ENCODE measurements around the gene SIRPB1.
"Not testable (repeated sequence)": the region's sequence is repeated elsewhere in the genome, so short reads cannot be mapped to it uniquely, and the experiment has no call there.

SIRPB1 gene

DNA sequence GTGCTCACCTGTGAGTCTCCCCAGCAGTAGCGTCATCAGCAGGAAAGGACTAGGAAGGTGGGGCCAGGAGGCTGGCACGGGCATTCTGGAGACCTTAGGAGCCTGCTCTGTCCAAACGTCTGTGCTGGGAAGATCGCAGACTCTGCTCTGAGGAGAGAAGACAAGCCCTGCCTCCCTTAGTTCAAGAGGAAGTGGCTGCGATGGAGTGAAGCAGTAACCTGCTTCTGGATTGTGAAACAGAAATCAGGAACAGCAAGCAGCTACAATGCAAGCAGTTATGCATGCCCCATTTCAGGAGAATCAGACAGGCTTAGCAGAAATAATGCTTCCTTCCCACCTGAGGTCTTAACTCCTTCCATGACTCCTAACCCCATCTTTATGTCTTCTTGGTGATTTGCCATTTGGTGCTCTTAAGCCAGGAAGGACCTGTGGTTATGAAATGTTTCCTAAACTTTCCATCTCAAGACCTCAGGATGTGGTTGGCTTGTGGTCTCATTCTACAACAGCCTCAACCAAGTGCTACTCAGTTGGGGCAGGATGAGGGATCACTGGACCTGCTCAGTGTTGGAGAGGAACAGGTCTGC, at the start of gene SIRPB1:
TSS of gene SIRPB1 (minus strand) at position 149 of the 584 bp plus-strand sequence. CDS start at position 84, 65 bp downstream.
- DNase-seq: no peak

DNA sequence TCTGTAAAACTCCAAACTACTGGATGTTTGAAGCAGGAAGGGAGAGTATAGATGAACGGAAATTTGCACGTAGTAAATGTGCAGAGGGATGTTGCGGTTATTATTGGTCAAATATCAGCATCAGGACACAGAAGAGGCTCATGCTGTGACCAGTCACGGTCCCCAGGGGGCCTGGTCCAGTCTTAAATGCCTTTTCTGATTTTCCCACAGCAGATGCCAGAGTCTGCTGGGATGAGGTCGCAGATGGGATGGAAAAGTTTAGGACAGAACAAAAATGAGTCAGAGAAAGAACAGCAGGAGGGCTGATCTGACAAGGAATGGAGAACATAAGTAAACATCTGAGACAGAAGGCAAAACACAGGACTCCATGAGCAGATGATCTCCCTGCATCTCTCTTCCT, 49.5 kb upstream of the SIRPB1 start:
- DNase-seq: no peak

DNA sequence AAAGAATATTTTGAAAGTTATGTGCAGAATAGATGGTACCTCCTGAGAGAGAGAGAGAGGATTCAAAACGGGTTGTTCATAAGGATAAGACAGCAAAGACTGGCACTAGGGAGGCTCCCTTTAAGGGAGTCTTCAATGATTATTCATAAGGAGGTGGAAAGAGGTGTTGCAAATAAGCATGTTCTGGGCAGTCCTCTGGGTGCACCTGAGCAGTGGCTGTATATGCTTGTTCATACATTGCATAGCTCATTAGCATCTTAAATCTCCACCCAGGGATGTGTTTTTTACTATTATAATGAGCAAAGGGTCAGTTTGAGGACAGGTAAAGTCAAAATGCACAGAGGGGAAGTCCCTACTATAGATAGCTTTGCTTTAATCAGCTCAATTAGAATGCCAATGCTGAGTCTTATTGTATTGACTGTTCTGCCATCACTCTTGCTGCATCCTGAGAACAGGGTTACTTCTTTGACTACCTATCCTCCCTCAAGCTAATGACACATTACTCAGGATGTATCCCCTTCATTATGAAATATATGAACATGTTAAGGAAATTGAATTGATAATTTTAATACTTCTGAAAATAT, 47.8 kb upstream of the SIRPB1 start:
- DNase-seq: no peak

DNA sequence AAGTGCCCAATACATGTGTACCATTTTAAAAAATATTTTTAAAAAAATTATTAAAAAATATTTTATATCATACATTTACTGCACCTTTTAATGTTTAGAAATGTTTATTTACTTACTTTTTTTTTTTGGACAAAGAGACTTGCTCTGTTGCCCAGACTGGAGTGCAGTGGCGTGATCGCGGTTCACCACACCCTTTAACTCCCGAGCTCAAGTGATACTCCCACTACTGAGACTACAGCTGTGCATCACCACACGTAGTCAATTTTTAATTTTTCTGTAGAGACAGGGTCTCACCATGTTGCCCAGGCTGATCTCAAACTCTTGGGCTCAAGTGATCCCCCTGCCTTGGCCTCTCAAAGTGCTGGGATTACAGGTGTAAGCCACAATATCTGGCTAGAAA, 47.0 kb upstream of the SIRPB1 start:
- no peak for DNase-seq

DNA sequence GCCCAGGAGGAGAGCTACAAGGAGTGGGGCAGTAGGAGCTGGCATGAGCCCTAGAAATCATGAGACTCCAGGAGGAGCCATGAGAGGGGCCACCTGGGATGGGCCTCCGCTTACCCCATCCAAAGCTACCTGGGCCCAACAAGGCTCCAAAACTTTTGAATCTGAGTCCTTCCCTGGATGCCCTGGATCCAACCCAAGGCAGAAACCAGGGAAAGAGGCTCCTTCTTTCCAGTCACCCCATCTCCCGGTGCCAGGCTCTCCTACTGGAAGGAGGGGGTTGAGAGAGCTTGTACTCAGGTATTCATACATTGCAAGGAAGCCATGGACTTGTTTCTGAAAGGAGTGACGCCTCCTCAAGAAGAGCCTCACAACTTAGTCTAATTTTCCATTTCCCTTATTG, 45.5 kb upstream of the SIRPB1 start:
- DNase-seq: no peak

DNA sequence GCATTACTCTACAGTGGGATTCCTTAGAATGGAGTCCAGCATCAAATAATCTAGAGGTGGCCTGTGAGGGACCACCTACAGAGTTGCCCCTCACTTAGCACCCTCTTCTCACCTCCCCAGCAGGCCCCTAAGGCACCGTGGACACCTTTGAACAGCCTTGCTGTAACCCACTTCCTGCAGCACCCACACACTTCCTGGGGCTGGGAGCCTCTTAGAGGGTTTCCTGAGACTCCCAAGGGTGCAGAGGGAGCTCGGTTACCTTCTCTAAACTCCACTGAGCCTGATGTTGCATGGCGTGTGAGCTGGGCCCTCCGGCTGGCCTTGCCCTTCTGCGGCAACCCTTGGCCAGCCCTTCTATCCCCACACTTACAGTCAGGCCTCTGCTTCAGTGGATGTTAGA, 45.1 kb upstream of the SIRPB1 start:
- peak; percentile 44 for DNase-seq

DNA sequence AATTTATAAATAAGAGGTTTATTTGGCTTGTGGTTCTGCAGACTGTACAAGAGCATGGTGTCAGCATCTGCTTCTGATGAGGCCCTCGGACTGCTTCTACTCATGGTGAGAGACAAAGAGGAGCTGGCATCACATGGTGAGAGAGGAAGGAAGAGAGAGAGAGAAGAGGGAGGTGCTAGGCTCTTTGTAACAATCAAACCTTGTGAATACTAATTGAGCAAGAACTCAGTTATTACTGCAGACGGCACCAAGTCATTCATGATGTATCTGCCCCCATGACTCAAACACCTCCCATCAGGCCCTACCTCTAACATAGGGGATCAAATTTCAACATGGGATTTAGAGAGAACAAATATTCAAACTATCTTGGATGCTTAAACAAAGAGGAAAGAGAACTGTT, 44.1 kb upstream of the SIRPB1 start:
- no peak for DNase-seq

DNA sequence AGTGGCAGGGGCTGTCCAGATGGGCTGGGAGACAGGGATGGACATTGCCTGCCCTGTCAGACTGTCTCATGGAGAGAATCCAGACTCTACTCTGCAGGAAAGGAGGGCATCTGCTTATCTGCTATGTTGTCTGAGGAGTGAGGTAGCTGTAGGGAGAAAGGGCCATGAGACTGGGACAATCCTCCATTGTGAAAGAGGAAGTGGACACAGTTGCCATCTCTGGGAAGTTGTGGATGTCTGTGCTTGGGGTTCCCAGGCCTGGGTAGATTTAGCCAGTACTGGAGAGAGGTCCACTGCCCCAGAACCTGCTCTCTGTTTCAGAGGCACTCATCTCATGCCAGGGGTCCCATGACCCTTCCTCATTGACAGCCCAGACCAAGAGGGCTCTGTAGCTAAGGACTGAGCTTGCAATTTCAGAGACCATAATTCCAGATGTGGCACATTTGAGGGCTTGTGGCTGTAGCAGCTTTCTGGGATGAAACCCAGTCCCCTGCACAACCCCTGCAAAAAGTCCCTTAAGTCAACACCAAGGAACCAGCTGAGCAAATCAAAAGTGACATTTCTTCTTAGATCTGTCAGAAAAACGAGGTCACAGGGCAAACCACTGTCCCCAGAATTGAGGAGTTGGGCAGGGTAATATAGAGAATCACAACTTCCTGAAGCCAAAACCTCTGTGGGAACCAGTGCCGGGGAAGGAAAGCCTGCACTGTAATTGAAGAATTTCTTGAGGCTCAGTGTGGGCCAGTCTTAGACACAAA, 41.9 kb upstream of the SIRPB1 start:
- DNase-seq: no peak

DNA sequence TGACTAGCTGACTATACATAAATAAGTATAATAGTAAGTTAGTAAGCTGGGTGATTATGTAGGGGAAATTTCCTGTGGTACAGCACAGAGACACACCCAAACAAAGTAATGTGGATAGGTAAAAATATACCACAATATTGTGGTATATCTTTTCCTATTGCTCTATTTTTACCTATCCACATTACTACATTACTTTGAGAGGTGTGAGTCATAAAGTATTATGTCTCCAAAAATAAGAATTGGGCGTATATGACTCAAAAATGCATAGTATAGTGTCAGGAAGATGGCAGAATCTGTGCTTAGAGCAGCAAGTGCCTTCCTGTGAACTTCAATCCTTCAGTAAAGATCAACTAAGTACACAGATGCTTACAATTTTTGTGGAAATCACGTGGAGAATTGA, 40.4 kb upstream of the SIRPB1 start:
- DNase-seq: no peak

DNA sequence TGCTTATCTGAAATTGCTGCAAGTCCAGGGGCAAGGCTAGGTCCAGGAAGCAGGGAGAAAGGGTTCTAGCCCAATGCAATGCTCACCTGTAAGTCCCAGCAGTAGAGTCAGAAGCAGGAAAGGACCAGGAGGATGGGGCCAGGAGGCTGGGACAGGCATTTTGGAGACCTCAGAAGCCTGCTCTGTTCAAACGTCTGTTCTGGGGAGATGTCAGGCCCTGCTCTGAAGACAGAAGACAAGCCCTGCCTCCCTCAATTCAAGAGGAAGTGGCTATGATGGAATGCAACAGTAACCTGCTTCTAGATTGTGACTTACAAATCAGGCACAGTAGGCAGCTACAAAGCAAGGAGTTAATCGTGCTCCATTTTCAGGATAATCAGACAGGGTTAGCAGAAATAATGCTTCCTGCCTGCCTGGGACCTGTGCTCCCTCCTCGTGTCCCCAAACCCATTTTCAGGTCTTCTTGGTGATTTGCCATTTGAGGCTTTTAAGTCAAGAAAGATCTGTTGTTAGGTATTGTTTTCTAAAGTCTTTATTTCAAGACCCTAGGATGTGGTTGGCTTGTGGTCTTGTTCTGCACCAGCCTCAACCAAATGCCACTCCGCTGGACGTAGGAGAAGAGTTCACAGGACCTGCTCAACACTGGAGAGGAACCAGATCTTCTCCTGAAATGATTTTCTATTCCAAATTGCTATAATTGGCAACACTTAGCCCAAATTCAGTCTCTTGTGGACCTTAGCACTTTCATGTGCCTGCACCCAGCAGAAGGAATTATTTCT, 37.9 kb upstream of the SIRPB1 start, which contains the start of gene SIRPG:
TSS of gene SIRPG (minus strand) at position 224 of the 779 bp plus-strand sequence. CDS start at position 159, 65 bp downstream.
- DNase-seq: no peak

DNA sequence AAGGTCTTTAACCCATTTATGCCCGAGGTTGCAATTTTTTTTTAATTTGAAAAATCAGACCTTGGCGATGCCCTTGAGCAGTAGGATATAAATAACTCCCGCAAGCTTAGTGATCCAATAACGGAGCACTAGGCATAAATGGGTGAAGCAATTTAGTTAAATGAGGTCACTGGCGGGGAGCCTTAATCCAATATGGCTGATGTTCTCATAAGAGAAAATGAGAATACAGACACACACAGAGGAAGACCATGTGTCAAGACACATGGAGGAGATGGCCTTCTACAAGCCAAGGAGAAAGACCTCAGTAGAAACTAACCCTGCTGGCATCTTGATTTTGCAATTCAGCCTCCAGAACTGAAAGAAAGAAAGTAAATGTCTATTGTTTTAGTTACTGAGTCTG, 37.0 kb upstream of the SIRPB1 start:
- no peak for DNase-seq

DNA sequence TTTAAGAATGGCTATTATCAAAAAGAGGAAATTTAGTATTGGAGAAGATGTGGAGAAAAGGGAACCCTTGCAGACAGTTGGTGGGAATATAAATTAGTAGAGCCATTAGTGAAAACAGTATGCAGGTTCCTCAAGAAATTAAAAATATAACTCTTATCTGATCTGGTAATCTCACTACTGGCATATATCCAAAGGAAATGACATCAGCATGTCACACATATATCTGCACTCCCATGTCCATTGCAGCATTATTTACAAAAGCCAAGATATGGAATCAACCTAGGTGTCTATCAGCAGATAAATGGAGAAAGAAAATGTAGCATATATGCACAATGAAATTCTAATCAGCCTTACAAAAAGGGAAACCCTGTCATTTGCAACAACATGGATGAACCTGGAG, 35.2 kb upstream of the SIRPB1 start:
- DNase-seq: no peak

DNA sequence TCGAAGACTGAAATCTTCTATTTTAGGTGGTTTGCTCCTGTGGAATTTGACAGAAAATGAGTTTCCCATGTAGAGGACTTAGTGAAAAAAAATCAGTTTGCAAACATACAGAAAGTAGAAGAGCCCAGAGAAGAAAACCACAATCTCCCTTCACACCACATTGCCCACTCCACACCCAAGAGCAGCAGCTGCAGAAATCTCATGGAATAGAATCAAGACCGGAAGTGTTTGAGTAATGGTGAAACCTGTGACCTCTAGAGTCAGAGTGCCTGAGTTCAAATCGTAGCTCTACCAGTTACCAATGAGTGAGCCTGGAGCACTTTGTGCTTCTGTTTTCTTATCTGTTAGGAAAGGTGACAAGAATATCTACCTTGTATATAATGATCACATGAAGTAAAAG, 33.2 kb upstream of the SIRPB1 start:
- no peak for DNase-seq

DNA sequence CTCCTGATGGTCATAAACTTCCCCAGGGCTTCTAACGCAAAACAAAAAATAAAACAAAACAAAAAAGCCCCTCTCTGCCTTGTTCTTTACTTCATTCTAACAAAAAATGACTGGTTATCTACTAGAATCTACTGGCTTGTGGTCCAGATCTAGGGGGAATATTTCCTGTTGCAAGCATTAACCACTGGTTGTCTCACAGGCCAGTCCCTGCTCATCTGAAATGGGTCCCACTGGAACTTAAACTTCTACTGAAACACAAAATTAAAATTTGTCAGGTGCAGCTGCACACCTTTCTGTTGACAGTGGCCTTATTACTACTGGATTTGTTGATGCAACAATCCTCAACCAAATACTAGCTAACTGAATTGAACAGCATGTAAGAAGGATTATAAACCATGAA, 32.3 kb upstream of the SIRPB1 start:
- no peak for DNase-seq

DNA sequence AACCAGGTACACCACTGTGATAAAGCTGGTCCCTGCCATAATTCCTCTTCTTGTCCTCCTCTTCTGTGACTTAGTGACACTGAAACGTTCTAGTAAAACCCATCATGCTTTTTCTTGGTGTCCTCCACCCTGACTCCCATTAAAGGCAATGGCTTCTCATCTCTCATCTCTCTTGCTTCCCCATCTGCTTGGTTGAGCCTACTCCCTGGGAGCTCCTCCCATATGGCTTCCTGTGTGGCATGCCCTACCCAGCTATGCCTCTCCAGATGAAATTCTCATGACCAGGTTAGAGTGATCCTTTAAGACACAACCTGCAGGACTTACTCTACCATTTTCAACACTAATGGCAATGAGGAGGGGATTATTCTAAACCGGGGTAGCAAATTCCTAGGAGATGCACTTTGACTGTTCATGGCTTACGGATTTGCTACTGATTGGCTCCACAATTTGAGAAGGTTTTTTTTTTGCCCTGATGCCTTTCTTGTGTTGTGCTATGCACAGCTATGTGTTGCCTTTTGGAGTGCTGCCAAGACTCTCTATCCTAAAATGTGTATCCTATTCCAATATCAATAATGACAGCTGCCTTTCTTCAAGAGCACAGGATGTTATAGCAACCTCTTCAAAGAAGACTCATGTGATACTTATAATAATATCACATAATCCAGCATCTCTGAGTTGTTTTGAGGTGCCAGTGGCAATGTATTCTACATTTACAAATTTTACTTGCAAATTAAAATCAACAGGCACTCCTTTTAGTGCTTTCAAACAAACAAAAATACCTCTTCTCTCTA, 31.7 kb upstream of the SIRPB1 start:
- no peak for DNase-seq

DNA sequence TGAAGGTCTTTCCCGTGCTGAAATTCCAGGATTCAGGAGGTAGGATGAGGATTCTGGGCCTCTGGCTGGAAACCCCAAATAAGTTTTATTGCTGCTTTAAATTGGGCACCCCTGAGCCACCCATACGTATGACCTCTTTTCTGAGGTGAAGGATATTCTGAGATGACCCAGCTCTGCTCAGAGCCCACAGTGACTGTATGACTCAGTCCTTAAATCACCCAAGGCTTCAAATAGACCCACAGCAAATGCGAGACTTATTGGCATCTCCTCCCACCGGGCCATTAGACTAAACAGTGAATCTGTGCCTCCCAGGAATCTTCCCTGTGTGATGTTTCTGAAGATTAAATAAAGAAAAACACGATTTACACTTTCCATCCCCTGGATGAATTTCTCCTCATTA, 28.3 kb upstream of the SIRPB1 start:
- no peak for DNase-seq

DNA sequence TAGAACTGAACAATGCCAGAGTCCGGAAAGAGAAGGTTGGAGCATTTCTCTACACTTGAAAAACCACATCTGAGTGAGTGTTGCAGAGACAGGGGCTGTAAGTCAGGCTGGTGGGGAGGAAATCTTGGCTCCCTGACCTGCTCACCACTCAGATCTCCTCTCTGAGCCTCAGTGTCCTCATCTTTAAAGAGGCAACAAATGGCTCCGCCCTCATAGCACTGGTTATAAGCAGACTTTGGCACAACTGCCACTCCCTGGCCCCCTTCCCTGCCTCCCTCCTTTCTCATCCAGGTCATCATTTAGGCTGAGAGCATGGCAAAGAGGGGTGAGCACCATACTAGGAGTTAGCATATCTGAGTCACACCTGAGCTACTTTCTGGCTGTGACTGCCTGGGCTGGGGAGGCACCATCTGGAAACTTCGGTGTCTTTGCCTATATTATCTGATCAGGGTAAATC, 27.2 kb upstream of the SIRPB1 start:
- no peak for DNase-seq

DNA sequence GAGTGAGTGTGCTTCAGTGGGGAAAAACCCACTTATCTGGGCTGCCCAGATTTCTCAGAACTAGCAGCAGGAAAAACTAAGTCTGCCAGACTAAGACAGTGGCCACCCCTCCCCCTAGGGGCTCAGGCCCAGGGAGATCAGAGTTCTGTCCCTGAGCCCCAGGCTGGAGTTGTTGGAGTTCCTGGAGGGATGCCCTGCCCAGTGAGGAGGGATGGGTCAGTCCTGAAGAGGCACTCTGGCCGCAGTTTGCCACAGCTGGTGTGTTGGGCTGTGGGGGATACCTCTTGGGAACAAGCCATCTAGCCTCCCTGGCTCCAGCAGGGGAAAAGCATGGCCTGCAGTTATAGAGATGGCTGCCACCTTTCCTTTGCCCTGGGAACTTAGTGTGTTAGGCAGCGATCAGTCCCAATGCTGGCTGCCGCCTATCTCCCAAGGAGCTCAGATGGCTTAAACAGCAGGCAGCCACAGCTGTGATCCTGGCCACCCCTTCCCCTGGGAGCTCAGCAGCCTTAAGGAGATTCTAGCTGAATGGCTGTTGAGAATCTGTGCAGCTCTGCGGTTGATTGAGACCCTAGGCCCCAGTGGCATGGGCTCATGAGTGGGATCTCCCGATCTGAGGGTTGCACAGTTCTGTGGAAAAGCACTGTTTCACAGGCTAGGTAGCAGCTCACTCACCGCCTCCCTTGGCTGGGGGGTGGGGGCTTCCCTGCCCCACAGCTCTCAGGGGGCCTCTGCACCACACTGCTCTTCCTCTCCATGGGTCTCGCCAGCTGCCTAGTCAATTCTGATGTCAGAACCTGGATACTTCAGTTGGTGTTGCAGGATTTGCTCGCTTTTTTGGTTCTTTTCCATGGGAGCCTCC, 24.5 kb upstream of the SIRPB1 start:
- DNase-seq: no peak

DNA sequence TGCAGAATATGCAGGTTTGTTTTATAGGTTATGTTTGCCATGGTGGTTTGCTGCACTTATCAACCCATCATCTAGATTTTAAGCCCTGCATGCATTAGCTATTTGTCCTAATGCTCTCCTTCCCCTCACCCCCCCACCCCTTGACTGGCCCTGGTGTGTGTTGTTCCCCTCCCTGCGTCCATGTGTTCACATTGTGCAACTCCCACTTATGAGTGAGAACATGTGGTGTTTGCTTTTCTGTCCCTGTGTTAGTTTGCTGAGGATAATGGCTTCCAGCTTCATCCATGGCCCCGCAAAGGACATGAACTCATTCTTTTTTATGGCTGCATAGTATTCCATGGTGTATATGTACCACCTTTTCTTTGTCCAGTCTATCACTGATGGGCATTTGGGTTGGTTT, 18.8 kb upstream of the SIRPB1 start:
- not testable (repeated sequence) for DNase-seq

DNA sequence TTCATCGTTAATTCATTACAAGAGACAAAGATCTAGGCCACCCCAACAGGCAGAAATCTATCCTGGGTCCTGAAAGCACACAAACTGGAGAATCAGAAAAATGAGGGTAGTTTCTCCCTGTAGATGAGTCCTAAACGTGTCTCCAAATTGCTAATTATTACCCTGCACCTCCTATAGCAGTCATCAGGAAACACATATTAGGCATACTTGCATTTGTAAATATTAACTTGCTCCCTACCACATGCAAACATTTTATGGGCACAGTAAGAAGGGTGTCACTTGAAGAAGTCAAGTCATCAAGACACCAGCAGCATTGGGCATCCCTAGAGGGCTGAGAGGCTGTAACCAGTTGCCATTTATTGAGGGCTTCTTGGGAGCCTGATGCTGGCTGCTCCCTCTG, 17.9 kb upstream of the SIRPB1 start:
- no peak for DNase-seq

DNA sequence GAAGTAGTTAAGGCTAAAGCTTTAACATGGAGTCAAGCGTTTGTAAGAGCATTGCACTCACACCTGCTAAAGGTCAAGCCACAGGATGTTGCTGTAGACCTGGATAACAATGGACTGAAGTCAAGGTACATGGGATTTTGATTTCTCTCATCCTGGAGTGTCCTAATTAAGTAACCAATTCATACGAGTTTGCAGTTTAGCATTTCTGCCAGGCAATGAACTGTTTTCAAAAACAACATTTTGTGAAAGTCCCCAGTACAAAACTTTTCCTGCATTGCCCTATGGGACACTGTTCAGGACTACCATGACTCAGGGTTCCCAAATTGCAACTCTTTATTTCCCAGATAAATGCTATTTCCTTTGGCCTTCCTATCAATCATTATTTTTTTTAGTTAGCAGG, 17.4 kb upstream of the SIRPB1 start:
- no peak for DNase-seq

DNA sequence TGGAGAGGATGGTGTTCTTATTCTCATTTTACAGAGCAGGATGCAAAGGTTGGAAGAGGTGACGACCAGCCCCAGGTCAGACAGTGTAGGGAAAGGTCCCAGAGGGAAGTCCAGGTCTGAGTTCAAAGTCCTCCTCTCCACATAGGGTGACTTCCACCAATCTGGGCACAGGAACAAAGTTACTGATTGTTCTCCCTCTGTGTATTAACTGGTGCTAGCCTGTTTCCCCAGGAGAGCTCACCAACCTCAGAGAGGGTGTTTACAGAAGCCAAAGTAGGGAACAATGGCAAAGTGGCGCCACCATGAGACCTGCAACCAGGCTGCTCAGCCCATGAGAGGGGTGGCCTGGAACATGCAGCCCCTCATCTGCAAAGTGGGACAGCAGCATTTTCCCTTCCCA, 16.8 kb upstream of the SIRPB1 start:
- DNase-seq: no peak
